AG09319 (cell line): ENCODE data around the gene PEX14.
"Not testable (repeated sequence)": the region's sequence is repeated elsewhere in the genome, so short reads cannot be mapped to it uniquely, and the experiment has no call there.

Experiments used
- DNase-seq: peaks from one replicate; pipeline ENCODE4 v3.0.0-alpha.2; 2010; ENCODE audit warnings: low read depth; ENCODE audit errors: extremely low read depth
- TF ChIP-seq, protein P1 (sequence below): IDR thresholded peaks from 2 replicates; pipeline ENCODE4 v1.5.1; 2011; ENCODE audit warnings: low read depth, mild to moderate bottlenecking, inconsistent platforms, low read length, moderate library complexity

PEX14 gene

DNA sequence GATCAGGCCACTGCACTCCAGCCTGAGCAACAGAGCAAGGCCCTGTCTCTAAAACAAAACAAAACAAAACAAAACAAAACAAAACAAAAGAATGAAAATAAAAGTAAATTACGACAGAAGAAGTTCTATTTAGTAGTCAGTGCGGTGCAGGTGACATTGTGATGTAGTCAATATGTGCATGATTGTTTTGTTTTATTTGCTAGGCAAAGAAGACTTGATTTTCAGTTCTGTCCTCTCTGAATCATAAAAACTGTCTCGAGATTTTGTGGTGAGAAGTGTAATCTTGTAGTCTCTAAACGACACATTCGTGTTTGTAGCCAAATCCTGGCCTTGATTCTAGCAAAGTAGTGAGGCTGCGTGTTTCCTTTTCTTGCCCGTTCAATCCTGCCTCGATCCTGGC lies 23.5 kb downstream of the PEX14 start:
- DNase-seq = no peak
- TF ChIP-seq, protein P1, sequence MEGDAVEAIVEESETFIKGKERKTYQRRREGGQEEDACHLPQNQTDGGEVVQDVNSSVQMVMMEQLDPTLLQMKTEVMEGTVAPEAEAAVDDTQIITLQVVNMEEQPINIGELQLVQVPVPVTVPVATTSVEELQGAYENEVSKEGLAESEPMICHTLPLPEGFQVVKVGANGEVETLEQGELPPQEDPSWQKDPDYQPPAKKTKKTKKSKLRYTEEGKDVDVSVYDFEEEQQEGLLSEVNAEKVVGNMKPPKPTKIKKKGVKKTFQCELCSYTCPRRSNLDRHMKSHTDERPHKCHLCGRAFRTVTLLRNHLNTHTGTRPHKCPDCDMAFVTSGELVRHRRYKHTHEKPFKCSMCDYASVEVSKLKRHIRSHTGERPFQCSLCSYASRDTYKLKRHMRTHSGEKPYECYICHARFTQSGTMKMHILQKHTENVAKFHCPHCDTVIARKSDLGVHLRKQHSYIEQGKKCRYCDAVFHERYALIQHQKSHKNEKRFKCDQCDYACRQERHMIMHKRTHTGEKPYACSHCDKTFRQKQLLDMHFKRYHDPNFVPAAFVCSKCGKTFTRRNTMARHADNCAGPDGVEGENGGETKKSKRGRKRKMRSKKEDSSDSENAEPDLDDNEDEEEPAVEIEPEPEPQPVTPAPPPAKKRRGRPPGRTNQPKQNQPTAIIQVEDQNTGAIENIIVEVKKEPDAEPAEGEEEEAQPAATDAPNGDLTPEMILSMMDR = no peak

DNA sequence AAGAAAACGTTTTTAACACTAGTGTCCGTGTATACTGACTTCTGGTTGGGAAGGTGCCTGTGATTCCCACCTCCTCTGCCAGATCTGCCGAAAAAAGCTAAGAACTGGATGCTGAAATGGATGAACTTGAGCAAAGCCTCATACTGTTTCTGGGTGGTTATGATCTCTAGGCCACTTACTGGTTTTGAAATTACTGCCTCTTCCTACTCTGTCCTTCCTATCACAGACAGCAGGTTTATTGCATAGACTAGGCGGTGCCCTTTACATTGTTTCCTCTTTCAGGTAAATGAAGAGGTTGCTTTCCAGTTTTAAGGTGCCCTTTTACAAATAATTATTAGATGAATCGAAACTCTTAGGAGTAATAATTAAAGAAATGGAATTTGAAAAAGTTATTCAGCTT lies 27.5 kb downstream of the PEX14 start:
- TF ChIP-seq, protein P1 = no peak
- no peak for DNase-seq

DNA sequence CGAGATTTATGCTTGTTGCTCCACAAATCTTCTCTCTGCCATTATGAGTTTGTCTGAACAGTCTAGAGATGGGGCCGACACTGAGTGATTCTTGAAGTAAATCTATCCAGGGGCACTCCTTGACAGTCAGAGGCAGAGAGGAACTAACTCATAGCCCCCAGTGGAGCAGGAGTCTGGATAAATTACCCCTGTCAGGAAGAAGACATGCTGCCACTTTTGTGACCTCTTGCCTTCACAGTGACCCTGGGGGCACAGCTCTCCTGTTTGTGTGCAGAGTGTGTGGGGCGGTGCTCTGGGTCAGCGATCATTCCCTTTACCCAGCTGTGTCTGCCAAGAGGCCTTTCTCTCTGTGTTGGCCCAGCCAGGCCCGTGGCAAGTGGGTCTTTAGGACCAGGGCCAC lies 29.5 kb downstream of the PEX14 start:
- DNase-seq = no peak
- TF ChIP-seq, protein P1 = no peak

DNA sequence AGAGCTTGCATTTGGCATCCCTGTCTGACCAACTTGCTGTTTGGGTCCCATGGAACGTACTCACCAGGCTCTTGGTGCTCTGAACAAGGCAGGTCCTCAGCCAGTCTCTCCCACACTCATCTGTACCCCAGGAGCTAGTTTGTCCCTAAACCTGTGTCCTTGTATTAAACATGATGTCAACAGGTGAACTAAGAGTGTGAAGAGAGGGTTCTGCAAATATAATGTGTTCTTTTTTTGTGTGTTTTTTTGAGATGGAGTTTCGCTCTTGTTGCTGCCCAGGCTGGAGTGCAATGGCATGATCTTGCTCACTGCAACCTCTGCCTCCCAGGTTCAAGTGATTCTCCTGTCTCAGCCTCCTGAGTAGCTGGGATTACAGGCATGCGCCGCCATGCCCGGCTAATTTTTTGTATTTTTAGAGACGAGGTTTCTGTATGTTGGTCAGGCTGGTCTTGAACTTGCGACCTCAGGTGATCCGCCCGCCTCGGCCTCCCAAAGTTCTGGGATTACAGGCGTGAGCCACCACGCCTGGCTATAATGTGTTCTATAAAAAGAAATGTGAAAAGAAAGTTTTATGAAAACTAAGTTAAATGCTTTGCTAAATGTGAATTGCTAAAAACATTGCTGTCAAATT lies 31.4 kb downstream of the PEX14 start:
- not testable (repeated sequence) for DNase-seq

DNA sequence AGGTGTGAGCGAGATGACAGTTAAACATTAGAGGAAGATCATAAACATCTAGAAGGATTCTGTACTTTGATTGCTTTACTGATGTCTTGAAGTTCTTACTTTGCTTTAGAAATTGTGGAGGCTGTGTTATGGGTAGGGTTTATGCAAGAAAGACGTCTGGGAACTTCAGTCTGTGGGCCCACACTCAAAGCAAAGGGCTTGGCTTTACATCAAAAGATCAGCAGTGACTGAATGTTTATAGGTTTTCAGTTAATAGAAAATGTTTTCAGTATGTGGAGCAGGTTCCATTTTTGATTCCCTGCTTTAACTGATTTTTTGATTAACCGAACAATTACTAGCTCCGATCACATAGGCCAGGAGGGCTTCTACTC lies 31.9 kb downstream of the PEX14 start:
- no peak for DNase-seq
- TF ChIP-seq, protein P1 = no peak

DNA sequence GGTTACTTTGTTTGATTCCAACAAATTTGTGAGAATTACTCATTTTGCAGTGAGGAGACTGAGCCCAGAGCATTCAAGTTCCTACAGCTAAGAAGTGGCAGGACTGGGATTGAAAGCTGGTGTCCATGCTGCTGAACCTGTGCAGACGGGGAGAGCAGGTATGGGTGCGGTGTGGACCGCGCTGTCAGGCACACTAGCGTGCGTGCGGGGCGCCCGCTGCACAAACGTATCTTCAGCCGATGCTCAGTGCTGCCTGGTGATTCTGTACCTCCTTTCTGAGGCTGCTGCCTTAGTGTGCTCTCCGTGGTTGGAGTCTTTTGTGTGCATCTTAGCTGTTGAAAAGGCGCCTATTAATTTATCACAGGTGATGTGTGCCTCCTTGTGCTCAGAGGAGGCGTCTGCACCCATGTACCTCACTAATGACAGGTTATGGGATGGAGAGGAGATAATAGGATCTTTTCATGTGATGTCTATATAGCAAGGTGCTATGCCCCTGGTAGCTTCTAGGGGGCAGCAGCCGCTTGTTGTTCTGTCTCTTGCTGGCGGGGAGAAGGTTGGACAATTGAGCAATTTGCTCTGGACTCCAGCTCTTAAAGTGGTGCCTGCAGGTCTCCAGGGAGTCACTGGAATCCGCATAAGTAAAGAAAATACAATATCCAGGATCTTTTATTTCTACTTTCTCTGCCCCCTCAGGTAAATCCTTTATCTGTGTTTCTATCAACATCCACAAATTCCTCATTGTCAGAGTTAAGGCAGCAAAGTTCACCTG lies 32.5 kb downstream of the PEX14 start:
- peak; percentile 56 for DNase-seq
- TF ChIP-seq, protein P1 = peak; percentile 96

DNA sequence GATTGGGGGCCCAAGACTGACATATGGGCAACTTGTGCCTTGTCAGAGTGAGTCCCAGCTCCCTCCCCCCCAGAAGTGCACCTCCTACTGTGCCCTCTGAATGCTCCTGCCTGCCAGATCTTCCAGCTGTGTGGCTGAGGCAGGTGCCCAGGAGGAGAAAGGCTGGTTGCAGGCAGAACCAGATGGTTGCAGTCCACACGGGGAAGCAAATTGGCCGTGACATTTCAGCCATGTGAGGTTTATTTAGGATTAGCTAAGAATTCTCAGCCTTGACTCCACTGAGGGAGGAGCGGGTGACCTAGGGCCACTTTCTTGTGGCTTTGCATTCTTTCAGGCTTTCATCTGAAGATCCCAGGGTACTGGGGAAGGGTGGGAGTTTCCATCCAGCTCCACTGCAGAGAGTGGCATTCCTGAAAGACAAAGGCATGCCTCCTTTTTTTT lies 33.8 kb downstream of the PEX14 start:
- TF ChIP-seq, protein P1 = no peak
- DNase-seq = peak; percentile 45
